Chondrocyte (in vitro differentiated cells): ENCODE measurements around the gene SYNGAP1. TPM values are rescaled to one million over a fixed set of nuclear protein-coding genes. Genes with fewer than 3 reads are reported as not detected.
A peak's percentile ranks its signal among the peaks of the same experiment; 100 is the strongest.

Experiments
- DNase-seq: peaks from one replicate; pipeline ENCODE4 v3.0.0; 2021; ENCODE audit warnings: mixed read lengths, low spot score
- H3K27ac Mint-ChIP-seq: one replicate; pipeline ENCODE4 v1.8.0; 2021; ENCODE audit warnings: mild to moderate bottlenecking, moderate library complexity, mixed read lengths; ENCODE audit not compliant: unreplicated experiment
- H3K27me3 Mint-ChIP-seq: 2 replicates; pipeline ENCODE4 v1.8.0; 2021; ENCODE audit warnings: low read depth, mixed read lengths
- H3K36me3 Mint-ChIP-seq: 2 replicates; pipeline ENCODE4 v1.8.0; 2021; ENCODE audit warnings: low read depth, mixed read lengths
- H3K4me1 Mint-ChIP-seq: 2 replicates; pipeline ENCODE4 v1.8.0; 2021; ENCODE audit warnings: low read depth, mild to moderate bottlenecking, mixed read lengths
- H3K4me3 Mint-ChIP-seq: one replicate; pipeline ENCODE4 v1.8.0; 2021; ENCODE audit warnings: mild to moderate bottlenecking, moderate library complexity, mixed read lengths; ENCODE audit not compliant: unreplicated experiment
- H3K9me3 Mint-ChIP-seq: 2 replicates; pipeline ENCODE4 v1.8.0; 2021; ENCODE audit warnings: low read depth, mixed read lengths
- CTCF ChIP-seq: fragments of 200-600 bp; sonication (generic); IDR thresholded peaks from 2 replicates; pipeline ENCODE4 v1.5.0; 2021; ENCODE audit warnings: antibody characterized with exemption, mild to moderate bottlenecking, moderate library complexity
- total RNA-seq: library from RNA; stranded (reverse); gene quantifications from 3 replicates; pipeline ENCODE4 v1.2.1, GENCODE V29; 2021

SYNGAP1 gene
- total RNA-seq, 1 donor from 2014 or later: 24.7 TPM

- Mint-ChIP-seq H3K27ac (no peak overlapping the region), H3K4me3 (no peak overlapping the region), H3K27me3 (no peaks in the 10 kb centered on the region)
Observed at GRCh38 chr6:33432546-33432945, 12.7 kb downstream of the SYNGAP1 start.

GRCh38 chr6:33433001-33433543 lies 13.2 kb downstream of the SYNGAP1 start:
- Mint-ChIP-seq H3K27ac (no peak overlapping the region), H3K4me1 (peaks cover 47% of the 10 kb centered on the region), H3K27me3 (no peaks in the 10 kb centered on the region), H3K36me3 (peaks cover 29% of the 10 kb centered on the region), H3K9me3 (no peaks in the 10 kb centered on the region), H3K4me3 (no peak overlapping the region)
- no peak for TF ChIP-seq CTCF
- DNase-seq: no peak

More at GRCh38 chr6:33432546-33432945, 12.7 kb downstream of the SYNGAP1 start:
- Mint-ChIP-seq H3K36me3 (peaks cover 28% of the 10 kb centered on the region), H3K4me1 (peaks cover 48% of the 10 kb centered on the region), H3K9me3 (no peaks in the 10 kb centered on the region)
- no peak for DNase-seq
- no peak for TF ChIP-seq CTCF

- peaks cover 41% of the 10 kb centered on the region for H3K4me1 Mint-ChIP-seq
- no peaks in the 10 kb centered on the region for H3K9me3 Mint-ChIP-seq
- H3K27me3 Mint-ChIP-seq: no peaks in the 10 kb centered on the region
- H3K4me3 Mint-ChIP-seq: no peak overlapping the region
- peak overlapping the region; percentile 91 for H3K27ac Mint-ChIP-seq
- DNase-seq: no peak
- H3K36me3 Mint-ChIP-seq: peaks cover 35% of the 10 kb centered on the region
- TF ChIP-seq CTCF: no peak
Observed at GRCh38 chr6:33433544-33434191, 13.8 kb downstream of the SYNGAP1 start.

GRCh38 chr6:33434961-33435360 lies 15.1 kb downstream of the SYNGAP1 start:
- Mint-ChIP-seq H3K27ac (no peak overlapping the region), H3K27me3 (no peaks in the 10 kb centered on the region), H3K4me1 (peaks cover 33% of the 10 kb centered on the region), H3K36me3 (peaks cover 42% of the 10 kb centered on the region), H3K9me3 (no peaks in the 10 kb centered on the region), H3K4me3 (no peak overlapping the region)
- DNase-seq: no peak
- no peak for TF ChIP-seq CTCF

- no peak for TF ChIP-seq CTCF
- H3K4me3 Mint-ChIP-seq: no peak overlapping the region
- no peak overlapping the region for H3K27ac Mint-ChIP-seq
- no peaks in the 10 kb centered on the region for H3K9me3 Mint-ChIP-seq
- peaks cover 48% of the 10 kb centered on the region for H3K36me3 Mint-ChIP-seq
- peaks cover 15% of the 10 kb centered on the region for H3K4me1 Mint-ChIP-seq
- H3K27me3 Mint-ChIP-seq: no peaks in the 10 kb centered on the region
- DNase-seq: no peak
Observed at GRCh38 chr6:33437666-33438065, 17.8 kb downstream of the SYNGAP1 start.
